Activated CD4-positive, alpha-beta T cell treated with anti-CD3 and anti-CD28 coated beads, Interleukin-2, amount 10 ng/mL, durations not matched to agents 7 days and 5 days (primary cell): ENCODE results near the gene MICU1. TPM values are rescaled to one million over a fixed set of nuclear protein-coding genes. Genes with fewer than 3 reads are reported as not detected.

Source experiments
- CTCF ChIA-PET: fragments of 350-600 bp; sonication (Branson Sonifier 250); formaldehyde crosslinking; loops from one replicate; lab custom pipeline; 2021; ENCODE audit warnings: antibody characterized with exemption; lab: Charles Lee
- POLR2A ChIA-PET: fragments of 350-600 bp; sonication (Branson Sonifier 250); formaldehyde crosslinking; loops from one replicate; lab custom pipeline; 2021; ENCODE audit warnings: antibody characterized with exemption; lab: Charles Lee
- DNase-seq: peaks from one replicate; pipeline ENCODE4 v3.0.0-alpha.2; 2020
- H3K27ac Mint-ChIP-seq: one replicate; pipeline ENCODE4 v1.8.0; 2021; ENCODE audit warnings: mild to moderate bottlenecking, moderate library complexity, mixed read lengths
- H3K27me3 Mint-ChIP-seq: one replicate; pipeline ENCODE4 v1.8.0; 2021; ENCODE audit warnings: mixed read lengths
- H3K36me3 Mint-ChIP-seq: one replicate; pipeline ENCODE4 v1.8.0; 2021; ENCODE audit warnings: low read depth, mixed read lengths
- H3K4me1 Mint-ChIP-seq: one replicate; pipeline ENCODE4 v1.8.0; 2021; ENCODE audit warnings: mixed read lengths
- H3K4me3 Mint-ChIP-seq: one replicate; pipeline ENCODE4 v1.8.0; 2021; ENCODE audit warnings: mild to moderate bottlenecking, moderate library complexity, mixed read lengths
- H3K9me3 Mint-ChIP-seq: one replicate; pipeline ENCODE4 v1.8.0; 2021; ENCODE audit warnings: mixed read lengths
- total RNA-seq, 2 experiments: library from RNA; stranded (reverse); gene quantifications; one replicate each; pipeline ENCODE4 v1.2.3, GENCODE V29; 2021

The MICU1 gene
- total RNA-seq, 2 experiments from 2014 or later: 27.3 to 28.7 TPM

- Mint-ChIP-seq H3K9me3 (no peaks in the 10 kb centered on the region), H3K27ac (no peak overlapping the region), H3K4me3 (no peak overlapping the region), H3K36me3 (peaks cover 34% of the 10 kb centered on the region), H3K27me3 (no peaks in the 10 kb centered on the region), H3K4me1 (peaks cover 43% of the 10 kb centered on the region)
- CTCF ChIA-PET: interaction anchor here (0.6 to 4.0 kb wide), 9 partner anchors 9 to 252 kb away, joined by 3 to 20 read pairs (median 3); partner anchors contain the start of genes DNAJB12 and SPOCK2
- POLR2A ChIA-PET: no interaction called here
- DNase-seq: peak; percentile 81
These were observed 285.2 kb downstream of the MICU1 start for GRCh38 chr10:72340510-72341261.

DNA sequence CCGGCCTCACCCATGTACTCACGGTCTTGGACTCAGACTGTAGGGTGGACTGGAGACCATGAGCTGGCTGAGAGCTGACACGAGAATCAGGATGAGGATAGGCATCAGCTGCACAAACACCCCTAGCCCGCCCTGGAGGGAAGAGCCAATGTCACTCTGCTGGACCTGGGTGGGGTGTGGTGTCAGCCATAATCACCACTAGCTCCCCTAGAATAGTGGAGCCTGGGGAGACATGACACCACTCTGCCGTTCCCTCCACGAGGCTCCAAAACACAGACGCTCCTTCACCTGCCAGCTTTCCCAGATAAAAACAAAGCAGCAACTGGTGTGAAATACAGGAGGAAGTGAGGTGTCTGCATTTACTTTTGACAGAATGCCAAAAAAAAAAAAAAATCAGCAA is 287.7 kb downstream of the MICU1 start:
- Mint-ChIP-seq H3K27me3 (no peaks in the 10 kb centered on the region), H3K4me1 (peaks cover 61% of the 10 kb centered on the region), H3K36me3 (peaks cover 44% of the 10 kb centered on the region), H3K4me3 (no peak overlapping the region), H3K9me3 (no peaks in the 10 kb centered on the region), H3K27ac (no peak overlapping the region)
- POLR2A ChIA-PET: no interaction called here
- CTCF ChIA-PET: interaction anchor here (0.8 to 4.9 kb wide), 16 partner anchors 11 to 383 kb away, joined by 3 to 35 read pairs (median 6); partner anchors contain the start of genes DDIT4 and DNAJB12
- no peak for DNase-seq

DNA sequence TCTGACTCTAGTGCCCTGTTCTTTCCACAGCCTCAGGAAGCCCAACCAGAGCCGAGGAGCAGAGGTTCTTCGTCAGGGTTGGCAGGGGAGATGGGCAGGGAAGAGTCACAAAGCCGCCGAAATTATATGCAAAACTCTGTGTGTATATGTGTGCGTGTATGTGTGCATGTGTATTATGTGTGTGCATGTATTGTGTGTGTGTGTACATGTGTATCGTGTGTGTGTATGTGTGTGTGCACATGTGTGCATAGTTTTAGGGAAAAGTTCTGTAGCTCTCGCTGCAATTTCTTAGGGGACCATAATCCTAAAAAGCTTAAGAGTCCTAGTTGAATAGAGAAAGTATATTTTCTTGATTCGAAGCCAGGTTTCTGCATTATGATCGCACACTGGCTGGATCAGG is 288.2 kb downstream of the MICU1 start:
- Mint-ChIP-seq H3K9me3 (no peaks in the 10 kb centered on the region), H3K4me3 (no peak overlapping the region), H3K27ac (no peak overlapping the region), H3K36me3 (peaks cover 44% of the 10 kb centered on the region), H3K4me1 (peaks cover 65% of the 10 kb centered on the region), H3K27me3 (no peaks in the 10 kb centered on the region)
- DNase-seq: no peak
- ChIA-PET POLR2A (no interaction called here), CTCF (interaction anchor here (0.8 to 4.9 kb wide), 39 partner anchors 12 to 441 kb away, joined by 3 to 35 read pairs (median 6); partner anchors contain the start of genes ANAPC16, ASCC1, DDIT4 and DNAJB12)

DNA sequence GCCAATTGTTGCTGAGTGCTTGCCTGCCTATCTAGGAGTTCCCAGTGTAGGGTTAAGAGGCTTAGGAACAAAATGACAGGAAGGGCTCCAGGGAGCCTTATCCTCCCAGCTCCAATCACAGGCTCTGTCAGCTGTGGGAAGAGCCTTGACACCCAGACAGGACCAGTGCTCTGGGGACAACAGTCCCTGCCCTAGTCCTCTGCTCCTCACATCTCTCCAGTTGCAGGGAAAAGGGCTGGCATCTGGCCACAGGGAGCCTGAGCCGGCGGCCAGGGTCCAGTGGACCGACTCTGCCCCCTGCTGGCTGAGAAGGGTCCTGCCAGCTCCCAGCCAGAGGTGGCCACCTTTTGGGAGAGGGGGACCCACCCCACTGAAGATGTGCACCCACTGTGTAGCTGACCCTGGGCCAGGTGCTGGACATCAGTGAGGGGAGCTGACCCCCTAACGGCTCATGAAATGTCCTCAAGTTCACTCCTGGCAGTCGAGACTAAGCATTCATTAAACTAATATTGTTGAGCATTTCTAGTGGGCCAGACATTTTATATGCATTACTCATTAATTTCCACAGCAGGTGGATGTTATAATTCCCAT is 288.7 kb downstream of the MICU1 start:
- H3K9me3 Mint-ChIP-seq: no peaks in the 10 kb centered on the region
- no peaks in the 10 kb centered on the region for H3K27me3 Mint-ChIP-seq
- peaks cover 71% of the 10 kb centered on the region for H3K4me1 Mint-ChIP-seq
- peak overlapping the region; percentile 47 for H3K27ac Mint-ChIP-seq
- peaks cover 44% of the 10 kb centered on the region for H3K36me3 Mint-ChIP-seq
- no peak overlapping the region for H3K4me3 Mint-ChIP-seq
- DNase-seq: peak; percentile 60
- ChIA-PET CTCF (interaction anchor here (0.8 to 4.9 kb wide), 40 partner anchors 12 to 441 kb away, joined by 3 to 35 read pairs (median 6); partner anchors contain the start of genes ANAPC16, ASCC1, DDIT4 and DNAJB12), POLR2A (no interaction called here)

- ChIA-PET CTCF (interaction anchor here (0.6 to 5.8 kb wide), 41 partner anchors 8 to 440 kb away, joined by 3 to 37 read pairs (median 6); partner anchors contain the start of genes ANAPC16, ASCC1, DDIT4 and DNAJB12), POLR2A (interaction anchor here (0.5 to 0.7 kb wide), 2 partner anchors 59 to 60 kb away, joined by 3 read pairs; no protein-coding TSS in a partner anchor)
- no peak overlapping the region for H3K4me3 Mint-ChIP-seq
- peaks cover 74% of the 10 kb centered on the region for H3K4me1 Mint-ChIP-seq
- H3K27ac Mint-ChIP-seq: peak overlapping the region; percentile 77
- peaks cover 41% of the 10 kb centered on the region for H3K36me3 Mint-ChIP-seq
- no peaks in the 10 kb centered on the region for H3K27me3 Mint-ChIP-seq
- no peak for DNase-seq
- H3K9me3 Mint-ChIP-seq: no peaks in the 10 kb centered on the region
These were observed 289.4 kb downstream of the MICU1 start for GRCh38 chr10:72336259-72337038.

DNA sequence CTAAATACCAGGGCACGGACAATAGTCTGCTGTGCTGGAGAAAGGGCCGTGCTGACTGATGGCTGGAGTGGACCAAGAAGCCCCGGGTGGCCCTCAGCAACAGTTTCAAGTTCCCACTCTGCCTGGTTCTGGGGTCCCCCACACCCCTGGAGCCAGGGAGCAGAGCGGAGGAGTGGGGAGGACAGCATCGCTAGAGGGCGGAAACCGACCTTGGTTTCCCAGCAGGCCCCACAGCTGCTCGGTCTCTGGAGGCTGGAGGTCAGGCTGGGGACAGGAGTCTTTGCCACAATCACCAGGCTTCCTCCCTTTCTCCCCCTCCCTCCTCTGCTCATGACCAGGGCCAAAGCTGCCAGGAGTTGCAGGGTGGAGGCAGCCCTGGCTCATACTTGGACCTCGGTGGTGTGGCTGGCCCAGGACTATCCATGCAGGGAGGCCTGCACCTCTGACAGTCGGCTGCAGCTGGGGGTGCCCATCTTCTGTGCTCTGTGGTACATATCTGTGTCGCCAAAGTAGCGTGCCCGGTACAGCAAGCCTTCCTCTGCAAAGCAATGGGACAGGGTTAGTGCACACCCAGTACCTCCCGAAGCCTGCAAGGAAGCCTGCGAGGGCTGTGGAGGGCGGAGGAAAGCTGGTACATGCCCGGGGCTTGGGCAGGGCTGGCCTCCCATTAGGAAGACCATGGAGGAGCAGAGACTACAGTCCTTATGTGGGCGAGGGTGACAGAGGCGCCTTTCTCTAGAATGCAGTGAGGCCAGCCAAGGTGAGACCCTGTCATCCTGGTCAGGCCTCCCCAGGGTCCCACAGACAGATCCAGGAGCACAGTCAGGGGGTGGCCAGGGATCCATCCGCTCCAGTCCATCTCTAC is 290.3 kb downstream of the MICU1 start:
- peaks cover 74% of the 10 kb centered on the region for H3K4me1 Mint-ChIP-seq
- CTCF ChIA-PET: interaction anchor here (0.6 to 5.8 kb wide), 21 partner anchors 9 to 304 kb away, joined by 3 to 37 read pairs (median 4); partner anchors contain the start of gene DDIT4
- H3K9me3 Mint-ChIP-seq: no peaks in the 10 kb centered on the region
- peaks cover 36% of the 10 kb centered on the region for H3K36me3 Mint-ChIP-seq
- no peaks in the 10 kb centered on the region for H3K27me3 Mint-ChIP-seq
- H3K27ac Mint-ChIP-seq: peak overlapping the region; percentile 90
- peak; percentile 63 for DNase-seq
- POLR2A ChIA-PET: interaction anchor here (0.5 to 0.7 kb wide), 2 partner anchors 58 to 59 kb away, joined by 3 read pairs; no protein-coding TSS in a partner anchor
- H3K4me3 Mint-ChIP-seq: peak overlapping the region; percentile 49

DNA sequence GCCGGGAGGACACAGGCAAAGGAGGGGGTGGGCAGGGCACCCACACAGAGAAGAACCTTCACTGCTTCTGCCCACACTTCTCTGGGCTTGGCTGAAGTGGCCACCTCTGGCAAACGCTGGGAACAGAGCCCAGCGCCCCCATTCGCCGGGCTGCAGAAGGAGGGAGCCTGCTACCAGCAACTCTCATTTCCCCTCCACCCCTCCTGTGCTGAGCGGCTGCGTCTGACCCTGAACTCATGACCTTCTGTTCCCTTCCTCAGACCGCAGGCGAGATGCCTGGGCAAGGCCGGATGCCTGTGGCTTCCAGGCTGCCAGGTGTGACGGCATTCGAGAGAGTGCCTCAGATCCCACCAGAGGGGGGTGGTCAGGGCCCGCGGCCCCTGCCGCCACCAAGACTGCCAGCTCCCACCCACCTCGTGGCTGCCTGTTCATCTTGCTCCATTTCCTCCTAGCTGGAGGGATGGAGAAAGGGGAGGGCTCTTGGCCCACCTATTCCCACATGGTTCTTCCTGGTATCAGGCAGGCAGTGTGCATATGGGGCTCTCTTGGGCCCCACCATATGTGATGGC is 291.0 kb downstream of the MICU1 start:
- CTCF ChIA-PET: interaction anchor here (0.7 to 5.8 kb wide), 17 partner anchors 8 to 286 kb away, joined by 3 to 37 read pairs (median 4); partner anchors contain the start of gene DDIT4
- H3K27me3 Mint-ChIP-seq: no peaks in the 10 kb centered on the region
- POLR2A ChIA-PET: interaction anchor here (0.8 to 1.0 kb wide), 3 partner anchors 32 to 74 kb away, joined by 3 to 4 read pairs (median 3); no protein-coding TSS in a partner anchor
- H3K27ac Mint-ChIP-seq: peak overlapping the region; percentile 90
- peaks cover 32% of the 10 kb centered on the region for H3K36me3 Mint-ChIP-seq
- peaks cover 76% of the 10 kb centered on the region for H3K4me1 Mint-ChIP-seq
- peak; percentile 92 for DNase-seq
- peak overlapping the region; percentile 33 for H3K4me3 Mint-ChIP-seq
- no peaks in the 10 kb centered on the region for H3K9me3 Mint-ChIP-seq

DNA sequence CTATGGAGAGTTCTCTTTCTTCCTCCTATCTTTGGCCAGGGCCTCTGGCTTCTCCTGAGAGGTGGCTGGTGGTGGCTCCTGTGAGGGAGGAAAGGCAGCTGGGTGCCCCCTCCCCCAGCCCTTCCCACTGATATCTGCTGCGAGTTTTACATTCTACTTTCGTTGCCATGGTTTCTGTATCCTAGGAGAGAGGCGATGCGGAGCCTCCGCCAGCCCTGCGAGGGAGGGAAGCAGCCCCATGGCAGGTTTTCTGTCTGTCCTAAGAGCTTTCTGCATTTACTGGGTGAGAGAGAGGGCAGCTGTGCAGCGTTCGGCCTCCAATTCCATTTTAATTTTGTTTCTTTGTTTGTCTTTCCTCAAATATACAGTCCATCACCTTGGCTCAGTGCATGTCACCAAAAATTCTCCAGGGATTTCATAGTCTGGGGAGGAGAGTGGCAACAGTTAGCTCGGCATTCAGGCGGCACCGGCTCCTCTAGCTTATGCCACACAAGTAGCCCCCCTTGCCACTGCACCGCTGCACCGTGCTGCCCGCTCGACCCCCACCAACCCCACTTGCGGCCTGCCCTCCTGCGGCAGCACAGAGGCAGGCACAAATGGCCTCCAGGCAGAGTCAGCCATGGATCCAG is 291.6 kb downstream of the MICU1 start:
- no peak for DNase-seq
- POLR2A ChIA-PET: interaction anchor here (0.8 to 1.0 kb wide), 5 partner anchors 31 to 86 kb away, joined by 3 to 4 read pairs (median 3); partner anchors contain the start of gene DDIT4
- peaks cover 81% of the 10 kb centered on the region for H3K4me1 Mint-ChIP-seq

DNA sequence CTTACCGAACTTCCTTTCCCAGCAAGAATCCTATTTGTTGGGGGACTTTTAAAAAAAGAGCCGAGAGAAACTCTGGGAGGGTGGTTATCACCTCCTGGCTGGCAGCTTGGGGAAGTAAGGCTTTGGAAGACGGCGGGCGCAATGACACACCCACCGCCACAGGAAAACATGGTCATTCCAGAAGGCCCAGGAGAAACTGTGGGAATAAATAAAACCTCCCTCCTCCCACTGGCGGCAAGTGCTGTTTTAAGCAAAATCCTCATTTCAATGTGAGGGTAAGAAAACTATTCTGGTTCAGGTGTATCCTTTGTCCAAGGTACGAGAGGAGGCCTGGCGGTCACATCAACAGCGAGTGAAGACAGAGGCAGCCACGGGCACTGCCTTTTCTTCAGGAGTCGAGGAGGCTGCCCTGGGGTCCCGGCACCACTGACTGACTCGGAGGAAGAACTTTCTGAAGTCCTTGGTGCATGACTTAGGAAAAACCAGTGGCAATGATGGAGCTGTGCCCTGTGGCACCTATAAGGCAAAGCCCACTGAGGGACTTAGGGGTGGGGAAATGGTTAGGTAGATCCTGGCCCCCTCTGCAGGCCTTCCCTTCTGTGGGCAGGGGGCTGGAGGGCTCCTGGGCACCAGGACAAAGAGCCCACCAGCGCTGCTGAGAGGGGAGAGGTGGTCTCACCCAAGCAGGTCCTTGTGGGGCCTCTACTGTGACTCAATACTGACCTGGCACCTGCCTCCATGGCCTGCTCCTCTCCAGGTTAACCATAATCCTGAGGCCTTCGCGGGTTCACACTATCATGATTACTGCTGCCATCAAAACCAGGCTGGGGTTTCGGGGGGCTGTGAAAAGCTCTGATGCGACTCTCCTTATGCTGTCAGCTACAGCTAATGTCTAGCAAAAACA is 292.5 kb downstream of the MICU1 start:
- peaks cover 86% of the 10 kb centered on the region for H3K4me1 Mint-ChIP-seq
- H3K27me3 Mint-ChIP-seq: no peaks in the 10 kb centered on the region
- ChIA-PET CTCF (interaction anchor here (0.7 to 5.8 kb wide), 11 partner anchors 10 to 284 kb away, joined by 3 to 37 read pairs (median 6); partner anchors contain the start of gene DDIT4), POLR2A (interaction anchor here (1.0 kb wide), 2 partner anchors 60 to 85 kb away, joined by 3 read pairs; partner anchors contain the start of gene DDIT4)
- H3K4me3 Mint-ChIP-seq: no peak overlapping the region
- H3K27ac Mint-ChIP-seq: peak overlapping the region; percentile 85
- DNase-seq: no peak
- H3K36me3 Mint-ChIP-seq: peaks cover 32% of the 10 kb centered on the region
- H3K9me3 Mint-ChIP-seq: no peaks in the 10 kb centered on the region

More for the DNA sequence above, 291.6 kb downstream of the MICU1 start:
- peaks cover 32% of the 10 kb centered on the region for H3K36me3 Mint-ChIP-seq
- CTCF ChIA-PET: interaction anchor here (0.9 to 5.8 kb wide), 13 partner anchors 9 to 285 kb away, joined by 3 to 37 read pairs (median 6); partner anchors contain the start of gene DDIT4
- peak overlapping the region; percentile 33 for H3K4me3 Mint-ChIP-seq
- no peaks in the 10 kb centered on the region for H3K27me3 Mint-ChIP-seq
- peak overlapping the region; percentile 90 for H3K27ac Mint-ChIP-seq
- H3K9me3 Mint-ChIP-seq: no peaks in the 10 kb centered on the region
